K562 (cell line): ENCODE data around the gene NKD1. TPM values are rescaled to one million over a fixed set of nuclear protein-coding genes. Genes with fewer than 3 reads are reported as not detected.

Source experiments
- ATAC-seq: fragments of 200-7000 bp; cut with Tn5 transposase; 3 replicates; pipeline ENCODE4 v1.9.1; 2020; ENCODE audit warnings: moderate library complexity
- BruUV-seq: library from RNA; stranded (reverse); fragments of 400-500 nt; replicated peaks from 2 replicates; lab custom pipeline; 2021; lab: Mats Ljungman, UMichigan
- CTCF ChIA-PET: fragments of 300-600 bp; formaldehyde crosslinking; extraction: SDS; loops from one replicate; lab custom pipeline; 2021; ENCODE audit warnings: low intra/inter-chr PET ratio; lab: Yijun Ruan, JAX
- POLR2A ChIA-PET: fragments of 300-600, 350-650 bp; sonication (Branson Sonifier 250); formaldehyde crosslinking; extraction: SDS; loops from one replicate; lab custom pipeline; 2021; ENCODE audit warnings: antibody characterized with exemption, inconsistent platforms; lab: Yijun Ruan, JAX
- DNase-seq, 4 experiments: peaks; one replicate each; pipeline versions ENCODE4 v3.0.0 to v3.0.0-alpha.2; 2011 to 2018; ENCODE audit warnings: low spot score in 3 of 4, mixed read lengths in 3 of 4; ENCODE audit errors: extremely low read depth in 1 of 4
- FAIRE-seq: peaks from 2 replicates; lab custom pipeline; 2011; peaks lifted over from hg19 to GRCh38; lab: Jason Lieb, UNC
- H2AFZ ChIP-seq: 2 replicates; pipeline ENCODE4 v1.6.0; 2011; ENCODE audit warnings: low read depth, low read length, control low read depth, inconsistent platforms
- H3K27ac ChIP-seq: fragments of 200-600 bp; 3 replicates; pipeline ENCODE4 v1.8.0; 2011; ENCODE audit warnings: low read depth, mild to moderate bottlenecking, control low read depth, inconsistent platforms, low read length, moderate library complexity, mixed read lengths; ENCODE audit errors: extremely low read depth
- H3K27me3 ChIP-seq, 2 experiments: fragments of 300-600 bp in 1 of 2; 2 replicates in 1 of 2; 3 replicates in 1 of 2; pipeline versions ENCODE4 v1.6.0 to v1.8.0; 2011; ENCODE audit warnings: inconsistent platforms in 2 of 2, low read length in 2 of 2, mild to moderate bottlenecking in 1 of 2, mixed read lengths in 1 of 2, moderate library complexity in 1 of 2; ENCODE audit not compliant: control insufficient read depth in 2 of 2, insufficient read depth in 2 of 2
- H3K36me3 ChIP-seq: fragments of 300-600 bp; 3 replicates; pipeline ENCODE4 v1.8.0; 2011; ENCODE audit warnings: mild to moderate bottlenecking, low read length, inconsistent platforms; ENCODE audit not compliant: control insufficient read depth, insufficient read depth
- H3K4me1 ChIP-seq, 2 experiments: fragments of 200-600 bp in 1 of 2; replicated peaks in 1 of 2; 2 replicates in 1 of 2; 3 replicates in 1 of 2; pipeline versions ENCODE4 v1.5.1 to v1.8.0; 2011; ENCODE audit warnings: inconsistent platforms in 2 of 2, low read length in 2 of 2, mild to moderate bottlenecking in 1 of 2, mixed read lengths in 1 of 2, moderate library complexity in 1 of 2; ENCODE audit not compliant: control insufficient read depth in 2 of 2, insufficient read depth in 2 of 2
- H3K4me2 ChIP-seq: 2 replicates; pipeline ENCODE4 v1.6.1; 2011; ENCODE audit warnings: low read length, control low read depth, inconsistent platforms, mixed read lengths; ENCODE audit not compliant: insufficient read depth
- H3K4me3 ChIP-seq: fragments of 200-600 bp; sonication (generic), shearing (Covaris generic); 2 replicates; pipeline ENCODE4 v1.5.1; 2016; ENCODE audit warnings: control low read depth, inconsistent platforms
- H3K79me2 ChIP-seq: fragments of 200-600 bp; 3 replicates; pipeline ENCODE4 v1.8.0; 2011; ENCODE audit warnings: low read length, inconsistent platforms; ENCODE audit not compliant: control insufficient read depth, insufficient read depth
- H3K9ac ChIP-seq, 2 experiments: 2 replicates each; pipeline versions ENCODE4 v1.6.0 to v1.6.1; 2011; ENCODE audit warnings: low read depth in 2 of 2, low read length in 2 of 2, control low read depth in 1 of 2, inconsistent platforms in 1 of 2, mild to moderate bottlenecking in 1 of 2, mixed read lengths in 1 of 2; ENCODE audit not compliant: insufficient read depth in 1 of 2
- H3K9me1 ChIP-seq: one replicate; pipeline ENCODE4 v1.6.0; 2011; ENCODE audit warnings: inconsistent platforms, mild to moderate bottlenecking, low read length, moderate library complexity; ENCODE audit not compliant: control insufficient read depth, insufficient read depth
- H3K9me3 ChIP-seq: replicated peaks from 2 replicates; pipeline ENCODE4 v1.5.1; 2011; ENCODE audit warnings: low read depth, low read length, inconsistent platforms; ENCODE audit not compliant: control insufficient read depth, insufficient read depth
- H4K20me1 ChIP-seq: replicated peaks from 2 replicates; pipeline ENCODE4 v1.6.1; 2011; ENCODE audit warnings: low read length, inconsistent platforms, mixed read lengths; ENCODE audit not compliant: control insufficient read depth, insufficient read depth
- C11orf30 ChIP-seq: fragments of 450-650 bp; IDR thresholded peaks from 2 replicates; pipeline ENCODE4 v1.6.1; 2016; ENCODE audit warnings: low read depth, mild to moderate bottlenecking
- CBFB ChIP-seq: sonication (generic); formaldehyde crosslinking; IDR thresholded peaks from 2 replicates; pipeline ENCODE4 v1.4.0; 2020; ENCODE audit warnings: mild to moderate bottlenecking, missing genetic modification reagents
- DPF2 ChIP-seq: fragments of 450-650 bp; IDR thresholded peaks from 2 replicates; pipeline ENCODE4 v1.6.1; 2016
- ELF1 ChIP-seq: fragments of 200-800 bp; sonication (Bioruptor generic); IDR thresholded peaks from 2 replicates; pipeline ENCODE4 v1.6.1; 2016; ENCODE audit warnings: missing genetic modification characterization, missing compliant biosample characterization
- JUNB ChIP-seq: fragments of 450-650 bp; formaldehyde crosslinking; conservative IDR thresholded peaks from 2 replicates; pipeline ENCODE4 v1.4.0; 2020; ENCODE audit warnings: mild to moderate bottlenecking
- MTA1 ChIP-seq: fragments of 450-650 bp; IDR thresholded peaks from 2 replicates; pipeline ENCODE4 v1.6.1; 2017; ENCODE audit warnings: borderline replicate concordance
- PRMT5 ChIP-seq: sonication (generic); formaldehyde crosslinking; IDR thresholded peaks from 2 replicates; pipeline ENCODE4 v1.5.0; 2020; ENCODE audit warnings: missing genetic modification reagents
- THAP7 ChIP-seq: fragments of 250-450 bp; sonication (Bioruptor Pico); IDR thresholded peaks from 2 replicates; pipeline ENCODE4 v1.5.0; 2021
- TSHZ1 ChIP-seq: fragments of 250-450 bp; sonication (Bioruptor Pico); IDR thresholded peaks from 2 replicates; pipeline ENCODE4 v1.4.0; 2020; ENCODE audit warnings: mild to moderate bottlenecking, moderate library complexity
- ZNF12 ChIP-seq: sonication (generic); formaldehyde crosslinking; IDR thresholded peaks from 2 replicates; pipeline ENCODE4 v1.4.0; 2020; ENCODE audit warnings: mild to moderate bottlenecking, missing genetic modification reagents
- ZNF592 ChIP-seq: fragments of 450-650 bp; IDR thresholded peaks from 2 replicates; pipeline ENCODE4 v1.6.1; 2017; ENCODE audit warnings: antibody characterized with exemption, mild to moderate bottlenecking
- WGBS: fragments of 100-300 bp; shearing (Covaris generic); methylation state at CpG from one replicate; pipeline ENCODE4 v1.1.6; 2016; ENCODE audit warnings: low coverage, mixed read lengths; ENCODE audit not compliant: insufficient coverage; ENCODE audit errors: missing lambda C conversion rate; 5-methylcytosine and 5-hydroxymethylcytosine counted together
- in situ Hi-C: fragments of 300-500 bp; cut with MboI; formaldehyde crosslinking; loops from 4 replicates; pipeline ENCODE4 v1.15.0; 2018; ENCODE audit warnings: inconsistent platforms, mixed read lengths
- intact Hi-C: fragments of 100-400 bp; cut with micrococcal nuclease; formaldehyde crosslinking; loops from 2 replicates; pipeline ENCODE4 v1.14.2; 2022
- polyA plus RNA-seq, 8 experiments: library from polyadenylated mRNA; depleted of rRNA in 4 of 8; stranded (reverse) in 5 of 8; unstranded in 3 of 8; fragments of >200 nt; fragmentation: Nextera tagmentation in 2 of 8; fragmentation: Illumina TruSeq in 1 of 8; extraction: Ambion mirVana in 2 of 8; extraction: Trizol in 1 of 8; gene quantifications; 2 replicates each; pipeline versions ENCODE4 v1.2.1 to v1.2.3, GENCODE V29; 2011 to 2014; ENCODE audit warnings: inconsistent platforms in 1 of 8, missing spikeins in 1 of 8
- total RNA-seq, 7 experiments: library from RNA; depleted of rRNA in 6 of 7; stranded (reverse); fragments of >200 nt in 6 of 7; fragmentation: Illumina TruSeq in 2 of 7; extraction: Trizol in 2 of 7; gene quantifications; 2 replicates each; pipeline versions ENCODE4 v1.2.1 to v1.2.3, GENCODE V29; 2011 to 2021; ENCODE audit warnings: low replicate concordance in 1 of 7

Gene NKD1
- total and polyA plus RNA-seq, 9 of the 15 experiments (the other 6 are each of a cell fraction or from before 2014, with no cell fraction given): under 0.01 to 0.24 (median 0.04) TPM; not detected in 2

GRCh38 chr16:50591209-50591608 is 43.0 kb downstream of the NKD1 start:
- TF ChIP-seq CBFB (CRISPR knock-in tag): no peak
- no peak for TF ChIP-seq PRMT5 (CRISPR knock-in tag)
- no peak for TF ChIP-seq THAP7 (CRISPR knock-in tag)
- no peak for TF ChIP-seq ZNF12
- no peak for TF ChIP-seq TSHZ1 (CRISPR knock-in tag)
- TF ChIP-seq JUNB (CRISPR knock-in tag): no peak
- no peak for TF ChIP-seq DPF2
- TF ChIP-seq ZNF592: no peak
- TF ChIP-seq MTA1: no peak
- TF ChIP-seq C11orf30: no peak
- TF ChIP-seq ELF1: no peak
- Histone ChIP-seq H3K9me1 (no peaks in the 10 kb centered on the region), H3K9ac (no peak overlapping the region), H3K9me3 (no peaks in the 10 kb centered on the region), H3K4me1 (no peaks in the 10 kb centered on the region), H3K4me3 (no peak overlapping the region), H3K36me3 (no peaks in the 10 kb centered on the region), H4K20me1 (no peaks in the 10 kb centered on the region; the same call in 1 of the 2 replicates), H3K27ac (no peak overlapping the region), H3K27me3 (peaks cover 4 to 27% of the 10 kb centered on the region in 2 experiments; a peak in 2 of 5 replicates), H3K79me2 (no peaks in the 10 kb centered on the region), H2AFZ (no peak overlapping the region), H3K4me2 (no peak overlapping the region)
- no peak for DNase-seq
- 0% methylated on average over 6 of the region's 6 CpGs for WGBS
- intact Hi-C loops (loop anchor here (10.0 kb wide), 1 partner anchor 74 kb away; no protein-coding TSS in a partner anchor), in situ Hi-C loops (no loop called here)
- BruUV-seq: no TSS peak
- ChIA-PET CTCF (no interaction called here), POLR2A (interaction anchor here (0.6 to 0.7 kb wide), 2 partner anchors 22 to 30 kb away, joined by 3 read pairs; no protein-coding TSS in a partner anchor)
- no peak for FAIRE-seq
- ATAC-seq: no peak
